B cell (primary cell): ENCODE results near the gene INCA1. TPM values are rescaled to one million over a fixed set of nuclear protein-coding genes. Genes with fewer than 3 reads are reported as not detected.

Experiments used
- ATAC-seq: fragments of 200-7000 bp; cut with Tn5 transposase; one replicate; pipeline ENCODE4 v1.10.0; 2021; ENCODE audit warnings: low read depth, mild to moderate bottlenecking, moderate number of reproducible peaks, moderate library complexity
- CTCF ChIA-PET: fragments of 350-600 bp; sonication (Branson Sonifier 250); formaldehyde crosslinking; loops from one replicate; lab custom pipeline; 2021; ENCODE audit warnings: antibody characterized with exemption, inconsistent platforms; lab: Charles Lee
- POLR2A ChIA-PET: fragments of 350-600 bp; sonication (Branson Sonifier 250); formaldehyde crosslinking; loops from one replicate; lab custom pipeline; 2021; ENCODE audit warnings: antibody characterized with exemption; lab: Charles Lee
- DNase-seq: peaks from one replicate; pipeline ENCODE4 v3.0.0; 2013
- H2AFZ ChIP-seq: 2 replicates; pipeline ENCODE4 v1.6.1; 2012; ENCODE audit warnings: mild to moderate bottlenecking, low read depth, low read length; ENCODE audit not compliant: insufficient read depth, poor library complexity, severe bottlenecking
- H3K27ac ChIP-seq, 2 donors: 1 replicate in 1 of 2; 2 replicates in 1 of 2; pipeline ENCODE4 v1.5.1; 2012 to 2013; ENCODE audit warnings: low read length in 2 of 2, mild to moderate bottlenecking in 2 of 2, moderate library complexity in 1 of 2
- H3K27me3 ChIP-seq, 4 experiments: fragments of 200-600 bp in 1 of 4; sonication (generic) in 1 of 4; replicated peaks in 1 of 4; 1 replicate in 2 of 4; 2 replicates in 2 of 4; pipeline versions ENCODE4 v1.6.1 to v1.7.0; 2013 to 2016; ENCODE audit warnings: low read length in 3 of 4, mild to moderate bottlenecking in 2 of 4, mixed read lengths in 1 of 4, moderate library complexity in 1 of 4; ENCODE audit not compliant: insufficient read depth in 4 of 4, control insufficient read depth in 3 of 4; ENCODE audit errors: control extremely low read depth in 1 of 4
- H3K36me3 ChIP-seq, 2 experiments: replicated peaks in 1 of 2; 1 replicate in 1 of 2; 2 replicates in 1 of 2; pipeline versions ENCODE4 v1.6.1 to v1.7.1; 2013; ENCODE audit warnings: low read length in 1 of 2; ENCODE audit not compliant: insufficient read depth in 2 of 2, control insufficient read depth in 1 of 2; ENCODE audit errors: control extremely low read depth in 1 of 2, extremely low read depth in 1 of 2
- H3K4me1 ChIP-seq, 2 donors: fragments of 200-600 bp in 1 of 2; sonication (generic) in 1 of 2; 1 replicate in 1 of 2; 2 replicates in 1 of 2; pipeline versions ENCODE4 v1.5.1 to v1.6.1; 2013 to 2017; ENCODE audit warnings: low read length in 2 of 2; ENCODE audit not compliant: control insufficient read depth in 2 of 2, insufficient read depth in 2 of 2
- H3K4me2 ChIP-seq: replicated peaks from 2 replicates; pipeline ENCODE3; 2012; ENCODE audit warnings: mild to moderate bottlenecking, low read depth, low read length; ENCODE audit not compliant: poor library complexity, severe bottlenecking
- H3K4me3 ChIP-seq, 5 experiments: fragments of 200-600 bp in 1 of 5; sonication (generic) in 1 of 5; 1 replicate in 3 of 5; 2 replicates in 2 of 5; pipeline versions ENCODE4 v1.5.1 to v1.7.0; 2011 to 2016; ENCODE audit warnings: low read length in 4 of 5, mild to moderate bottlenecking in 4 of 5, low read depth in 2 of 5, control low read depth in 1 of 5, moderate library complexity in 1 of 5; ENCODE audit not compliant: insufficient read depth in 1 of 5; ENCODE audit errors: control extremely low read depth in 1 of 5, extremely low read depth in 1 of 5
- H3K79me2 ChIP-seq: fragments of 200-600 bp; sonication (generic); one replicate; pipeline ENCODE4 v1.6.0; 2016; ENCODE audit warnings: low read length; ENCODE audit not compliant: control insufficient read depth, insufficient read depth
- H3K9ac ChIP-seq: fragments of 200-600 bp; sonication (generic); 2 replicates; pipeline ENCODE4 v1.6.1; 2017; ENCODE audit warnings: mild to moderate bottlenecking, low read length, moderate library complexity
- H3K9me3 ChIP-seq, 3 donors: one replicate each; pipeline versions ENCODE4 v1.6.1 to v1.7.1; 2013; ENCODE audit warnings: low read length in 2 of 3; ENCODE audit not compliant: control insufficient read depth in 2 of 3, insufficient read depth in 1 of 3; ENCODE audit errors: control extremely low read depth in 1 of 3
- H4K20me1 ChIP-seq: 2 replicates; pipeline ENCODE4 v1.6.0; 2012; ENCODE audit warnings: mild to moderate bottlenecking, low read length; ENCODE audit not compliant: insufficient read depth, control insufficient read depth, poor library complexity, severe bottlenecking
- H3K27ac Mint-ChIP-seq: one replicate; pipeline ENCODE4 v1.8.0; 2021; ENCODE audit warnings: mixed read lengths
- H3K27me3 Mint-ChIP-seq: one replicate; pipeline ENCODE4 v1.8.0; 2021; ENCODE audit warnings: mixed read lengths
- H3K4me1 Mint-ChIP-seq: one replicate; pipeline ENCODE4 v1.8.0; 2021; ENCODE audit warnings: mixed read lengths
- H3K4me3 Mint-ChIP-seq: one replicate; pipeline ENCODE4 v1.8.0; 2021; ENCODE audit warnings: mixed read lengths
- H3K9me3 Mint-ChIP-seq: one replicate; pipeline ENCODE4 v1.8.0; 2022; ENCODE audit warnings: mixed read lengths; ENCODE audit not compliant: insufficient read depth
- CTCF ChIP-seq: fragments of 200-600 bp; IDR thresholded peaks from one replicate; pipeline ENCODE4 v1.8.0; 2022; ENCODE audit warnings: antibody characterized with exemption, mild to moderate bottlenecking
- EZH2 ChIP-seq: IDR thresholded peaks from 2 replicates; pipeline ENCODE4 v1.6.1; 2012; ENCODE audit warnings: borderline replicate concordance, low read depth, mild to moderate bottlenecking, moderate library complexity, low read length; ENCODE audit not compliant: insufficient read depth, poor library complexity, severe bottlenecking
- WGBS: methylation state at CpG from one replicate; pipeline ENCODE4 v1.1.5; 2013; ENCODE audit warnings: missing lambda C conversion rate; ENCODE audit not compliant: insufficient coverage; 5-methylcytosine and 5-hydroxymethylcytosine counted together
- intact Hi-C: fragments of 100-400 bp; cut with micrococcal nuclease; formaldehyde crosslinking; loops from one replicate; pipeline ENCODE4 v1.10.0; 2022
- polyA plus RNA-seq: library from polyadenylated mRNA; depleted of rRNA; stranded (reverse); fragments of >200 nt; gene quantifications from 2 replicates; pipeline ENCODE4 v1.2.3, GENCODE V29; 2012
- total RNA-seq, 2 donors: library from RNA; stranded (reverse); fragments of 120-200 nt in 1 of 2; gene quantifications; 1 replicate in 1 of 2; 2 replicates in 1 of 2; pipeline versions ENCODE4 v1.2.3 to v1.2.4, GENCODE V29; 2013 to 2022

INCA1 gene
- total and polyA plus RNA-seq, 2 donors (not counting 1 experiment from before 2014, with no cell fraction given), result 0.30 to 0.60 TPM

GRCh38 chr17:5014357-5014756 is 17.0 kb upstream of the INCA1 start:
- no peak for DNase-seq
- 100% methylated on average over 4 of the region's 4 CpGs for WGBS
- Histone ChIP-seq H3K4me3 (no peak overlapping the region), H3K27ac (no peak overlapping the region), H3K9ac (no peak overlapping the region), H2AFZ (no peak overlapping the region), H3K9me3 (peaks cover 0 to 13% (median 0%) of the 10 kb centered on the region in 3 donors), H3K27me3 (peaks cover 0 to 42% (median 1%) of the 10 kb centered on the region in 4 experiments), H4K20me1 (no peaks in the 10 kb centered on the region), H3K4me1 (peaks cover 6 to 14% of the 10 kb centered on the region in 2 donors), H3K36me3 (peaks cover 0 to 4% of the 10 kb centered on the region in 2 experiments), H3K79me2 (no peaks in the 10 kb centered on the region), H3K4me2 (no peak overlapping the region)
- Mint-ChIP-seq H3K27me3 (no peaks in the 10 kb centered on the region), H3K4me1 (peaks cover 11% of the 10 kb centered on the region), H3K27ac (no peak overlapping the region), H3K4me3 (no peak overlapping the region), H3K9me3 (no peaks in the 10 kb centered on the region)
- no peak for TF ChIP-seq CTCF
- TF ChIP-seq EZH2, result no peak
- ChIA-PET CTCF (no interaction called here), POLR2A (no interaction called here)
- intact Hi-C loops, result no loop called here
- ATAC-seq, result no peak

- H3K9me3 Mint-ChIP-seq, result no peaks in the 10 kb centered on the region
- Histone ChIP-seq H3K27ac (no peak overlapping the region), H3K79me2 (no peaks in the 10 kb centered on the region), H2AFZ (no peak overlapping the region), H4K20me1 (no peaks in the 10 kb centered on the region), H3K9ac (no peak overlapping the region), H3K36me3 (peaks cover 0 to 19% of the 10 kb centered on the region in 2 experiments), H3K4me1 (peaks cover 6 to 8% of the 10 kb centered on the region in 2 donors), H3K27me3 (peaks cover 0 to 57% (median 4%) of the 10 kb centered on the region in 4 experiments), H3K9me3 (peaks cover 0 to 6% (median 0%) of the 10 kb centered on the region in 3 donors), H3K4me3 (no peak overlapping the region), H3K4me2 (no peak overlapping the region)
- 86% methylated on average over 6 of the region's 6 CpGs for WGBS
- POLR2A ChIA-PET, result no interaction called here
- ATAC-seq (no peak), DNase-seq (no peak)
- CTCF ChIA-PET, result no interaction called here
- no peak overlapping the region for H3K27ac Mint-ChIP-seq
- intact Hi-C loops, result no loop called here
- TF ChIP-seq CTCF, result no peak
- no peak for TF ChIP-seq EZH2
- H3K4me1 Mint-ChIP-seq, result peaks cover 5% of the 10 kb centered on the region
- H3K27me3 Mint-ChIP-seq, result no peaks in the 10 kb centered on the region
- H3K4me3 Mint-ChIP-seq, result no peak overlapping the region
Observed at GRCh38 chr17:5011928-5012327, 14.6 kb upstream of the INCA1 start.
